ENCODE data around the gene SLC7A5.

SLC7A5 gene

GRCh38 chr16:87845213-87845612 lies 24.1 kb downstream of the SLC7A5 start:
- DNase-seq, result no peak

GRCh38 chr16:87844809-87845208 lies 24.5 kb downstream of the SLC7A5 start:
- peak; percentile 54 for DNase-seq

GRCh38 chr16:87844120-87844733 lies 25.1 kb downstream of the SLC7A5 start:
- DNase-seq, result peak; percentile 21

- no peak for DNase-seq
Measured at GRCh38 chr16:87843678-87844105, 25.6 kb downstream of the SLC7A5 start.

GRCh38 chr16:87842209-87842869 lies 27.0 kb downstream of the SLC7A5 start:
- no peak for DNase-seq

- DNase-seq, result no peak
Measured at GRCh38 chr16:87841340-87842208, 27.7 kb downstream of the SLC7A5 start.

GRCh38 chr16:87840271-87840978 lies 28.9 kb downstream of the SLC7A5 start:
- no peak for DNase-seq

GRCh38 chr16:87839542-87840270 lies 29.6 kb downstream of the SLC7A5 start:
- no peak for DNase-seq

GRCh38 chr16:87838643-87839541 lies 30.4 kb downstream of the SLC7A5 start:
- DNase-seq, result no peak

GRCh38 chr16:87837627-87838289 lies 31.5 kb downstream of the SLC7A5 start:
- no peak for DNase-seq

- DNase-seq, result no peak
Measured at GRCh38 chr16:87836844-87837581, 32.3 kb downstream of the SLC7A5 start.

GRCh38 chr16:87836346-87836843 lies 32.9 kb downstream of the SLC7A5 start:
- no peak for DNase-seq

GRCh38 chr16:87835882-87836331 lies 33.4 kb downstream of the SLC7A5 start:
- no peak for DNase-seq

GRCh38 chr16:87834668-87835473 lies 34.4 kb downstream of the SLC7A5 start:
- peak; percentile 90 for DNase-seq

GRCh38 chr16:87834005-87834667 lies 35.2 kb downstream of the SLC7A5 start:
- no peak for DNase-seq

GRCh38 chr16:87833548-87833947 lies 35.8 kb downstream of the SLC7A5 start:
- no peak for DNase-seq

- DNase-seq, result no peak
Measured at GRCh38 chr16:87832741-87833502, 36.4 kb downstream of the SLC7A5 start.

All from NCI-H82 (cell line).